ENCODE measurements around the gene MAP3K13.

MAP3K13 gene

DNA sequence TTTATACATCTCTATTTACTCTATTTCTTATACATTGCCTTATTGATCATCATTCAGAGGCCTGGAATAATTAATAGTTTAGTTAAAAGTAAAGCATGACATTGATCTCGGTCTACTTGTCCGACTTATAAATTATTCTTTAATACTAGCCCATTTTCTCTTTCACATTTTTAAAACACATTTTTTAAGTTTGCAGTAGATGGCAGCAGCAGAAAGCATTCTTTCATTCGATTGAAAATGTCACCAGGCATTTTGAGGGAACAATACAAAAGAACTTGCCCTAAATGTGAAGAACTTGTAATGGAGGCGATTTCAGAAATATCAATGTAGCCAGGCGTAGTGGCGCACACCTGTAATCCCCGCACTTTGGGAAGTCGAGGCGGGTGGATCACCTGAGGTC, 15.5 kb upstream of the MAP3K13 start:
- TF ChIP-seq, protein P1, sequence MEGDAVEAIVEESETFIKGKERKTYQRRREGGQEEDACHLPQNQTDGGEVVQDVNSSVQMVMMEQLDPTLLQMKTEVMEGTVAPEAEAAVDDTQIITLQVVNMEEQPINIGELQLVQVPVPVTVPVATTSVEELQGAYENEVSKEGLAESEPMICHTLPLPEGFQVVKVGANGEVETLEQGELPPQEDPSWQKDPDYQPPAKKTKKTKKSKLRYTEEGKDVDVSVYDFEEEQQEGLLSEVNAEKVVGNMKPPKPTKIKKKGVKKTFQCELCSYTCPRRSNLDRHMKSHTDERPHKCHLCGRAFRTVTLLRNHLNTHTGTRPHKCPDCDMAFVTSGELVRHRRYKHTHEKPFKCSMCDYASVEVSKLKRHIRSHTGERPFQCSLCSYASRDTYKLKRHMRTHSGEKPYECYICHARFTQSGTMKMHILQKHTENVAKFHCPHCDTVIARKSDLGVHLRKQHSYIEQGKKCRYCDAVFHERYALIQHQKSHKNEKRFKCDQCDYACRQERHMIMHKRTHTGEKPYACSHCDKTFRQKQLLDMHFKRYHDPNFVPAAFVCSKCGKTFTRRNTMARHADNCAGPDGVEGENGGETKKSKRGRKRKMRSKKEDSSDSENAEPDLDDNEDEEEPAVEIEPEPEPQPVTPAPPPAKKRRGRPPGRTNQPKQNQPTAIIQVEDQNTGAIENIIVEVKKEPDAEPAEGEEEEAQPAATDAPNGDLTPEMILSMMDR (IDR thresholded peaks at IDR 0.05) = no peak
- H3K4me3 Mint-ChIP-seq = no peak overlapping the region

DNA sequence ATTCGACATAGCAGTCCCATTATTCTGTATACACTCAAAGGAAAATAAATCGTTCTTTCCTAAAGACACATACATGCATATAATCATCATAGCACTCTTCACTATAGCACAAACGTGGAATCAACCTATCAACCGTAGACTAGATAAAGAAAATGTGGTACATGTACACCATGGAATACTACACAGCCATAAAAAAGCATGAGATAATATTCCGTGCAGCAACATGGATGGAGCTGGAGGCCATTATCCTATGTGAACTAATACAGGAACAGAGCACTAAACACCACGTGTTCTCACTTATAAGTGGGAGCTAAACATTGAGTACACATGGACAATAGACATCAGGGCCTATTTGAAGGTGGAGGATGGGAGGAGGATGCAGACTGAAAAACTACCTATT, 12.1 kb upstream of the MAP3K13 start:
- no peak overlapping the region for H3K4me3 Mint-ChIP-seq

More for the DNA sequence above, 15.5 kb upstream of the MAP3K13 start:
- DNase-seq = no peak
- Mint-ChIP-seq H3K36me3 (ENCODE audit: low read depth) (no peaks in the 10 kb centered on the region), H3K27ac (no peak overlapping the region), H3K27me3 (ENCODE audit: low read depth, poor library complexity) (peaks cover 9% of the 10 kb centered on the region), H3K9me3 (peaks cover 5% of the 10 kb centered on the region), H3K4me1 (no peaks in the 10 kb centered on the region)

DNA sequence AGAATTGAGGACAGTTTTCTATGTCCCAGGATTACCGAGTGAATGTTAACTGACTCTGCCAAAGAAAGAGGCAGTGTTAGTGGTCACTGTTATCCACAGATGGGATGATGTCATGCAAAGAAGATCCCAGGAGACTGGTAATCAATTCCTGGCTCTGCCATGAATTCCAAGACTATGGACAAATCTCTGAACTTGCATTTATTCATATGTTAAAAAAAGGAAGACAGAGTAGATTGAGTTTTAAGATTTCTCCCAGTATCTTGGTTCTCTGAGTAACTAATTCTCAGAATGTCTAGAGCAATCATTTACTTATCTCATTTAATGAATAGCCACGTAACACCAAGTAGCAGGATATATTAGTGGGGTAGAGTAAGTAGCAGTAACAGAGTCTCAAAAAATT, 11.5 kb upstream of the MAP3K13 start:
- no peaks in the 10 kb centered on the region for H3K36me3 Mint-ChIP-seq (ENCODE audit: low read depth)
- H3K27me3 Mint-ChIP-seq (ENCODE audit: low read depth, poor library complexity) = peaks cover 8% of the 10 kb centered on the region
- H3K4me1 Mint-ChIP-seq = no peaks in the 10 kb centered on the region
- no peak overlapping the region for H3K4me3 Mint-ChIP-seq
- no peaks in the 10 kb centered on the region for H3K9me3 Mint-ChIP-seq
- H3K27ac Mint-ChIP-seq = no peak overlapping the region
- TF ChIP-seq, protein P1 (IDR thresholded peaks at IDR 0.05) = no peak
- DNase-seq = no peak

More for the DNA sequence above, 12.1 kb upstream of the MAP3K13 start:
- peaks cover 4% of the 10 kb centered on the region for H3K9me3 Mint-ChIP-seq
- peaks cover 12% of the 10 kb centered on the region for H3K27me3 Mint-ChIP-seq (ENCODE audit: low read depth, poor library complexity)
- no peaks in the 10 kb centered on the region for H3K36me3 Mint-ChIP-seq (ENCODE audit: low read depth)
- H3K27ac Mint-ChIP-seq = no peak overlapping the region
- no peak for DNase-seq
- H3K4me1 Mint-ChIP-seq = no peaks in the 10 kb centered on the region
- TF ChIP-seq, protein P1 (IDR thresholded peaks at IDR 0.05) = no peak

DNA sequence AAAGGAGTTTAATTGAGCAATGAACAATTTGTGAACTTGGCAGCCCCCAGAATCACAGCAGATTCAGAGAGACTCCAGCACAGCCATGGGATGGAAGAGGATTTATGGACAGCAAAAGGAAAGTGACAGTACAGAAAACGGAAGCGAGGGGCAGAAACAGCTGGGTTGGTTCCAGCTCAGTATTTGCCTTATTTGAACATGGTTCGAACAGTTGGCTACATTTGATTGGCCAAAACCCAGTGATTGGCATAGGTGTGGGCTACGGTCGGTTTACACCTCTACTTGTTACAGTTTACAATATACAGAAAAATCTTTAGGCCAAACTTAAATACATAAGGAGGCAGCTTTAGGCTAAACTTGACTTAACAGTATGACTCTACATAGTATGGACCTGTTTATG, 9.7 kb upstream of the MAP3K13 start:
- Mint-ChIP-seq H3K4me3 (no peak overlapping the region), H3K9me3 (no peaks in the 10 kb centered on the region), H3K36me3 (ENCODE audit: low read depth) (no peaks in the 10 kb centered on the region), H3K27ac (no peak overlapping the region), H3K4me1 (no peaks in the 10 kb centered on the region), H3K27me3 (ENCODE audit: low read depth, poor library complexity) (peaks cover 26% of the 10 kb centered on the region)
- TF ChIP-seq, protein P1 (IDR thresholded peaks at IDR 0.05) = no peak
- DNase-seq = no peak

DNA sequence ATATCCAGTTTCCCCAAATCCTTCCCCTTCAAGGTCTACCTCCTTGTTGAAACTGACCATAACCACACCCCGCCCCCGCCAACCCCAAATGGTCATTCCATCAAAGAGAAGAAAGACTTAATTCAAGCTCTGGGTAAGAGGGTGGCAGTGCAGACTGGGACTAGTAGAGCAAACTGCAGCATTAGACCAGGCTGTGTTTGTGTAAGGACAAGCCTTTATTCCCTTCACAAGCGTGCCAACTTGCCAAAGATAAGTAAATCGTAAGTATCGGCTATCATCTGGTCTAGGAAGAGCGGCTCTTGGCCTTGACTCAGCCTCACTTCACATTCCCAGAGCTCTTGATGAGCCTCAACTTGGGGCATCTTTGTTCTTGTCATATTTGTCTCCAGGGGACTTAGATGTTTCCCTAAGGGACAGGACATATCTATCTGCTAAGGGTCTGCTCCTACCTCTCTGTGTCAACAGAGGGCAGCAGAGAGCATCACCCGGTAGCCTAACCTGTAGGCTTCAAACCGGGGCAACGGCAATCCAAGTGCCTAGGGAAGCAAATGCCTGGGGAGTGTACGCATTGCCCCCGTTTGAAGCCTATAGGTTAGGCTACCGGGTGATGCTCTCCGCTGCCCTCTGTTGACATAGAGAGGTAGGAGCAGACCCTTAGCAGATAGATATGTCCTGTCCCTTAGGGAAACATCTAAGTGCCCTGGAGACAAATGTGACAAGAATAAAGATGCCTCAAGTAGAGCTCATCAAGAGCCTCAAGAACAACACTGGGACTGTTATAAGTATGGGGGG, 8.9 kb upstream of the MAP3K13 start:
- TF ChIP-seq, protein P1 (IDR thresholded peaks at IDR 0.05) = peak; percentile 63
- H3K27me3 Mint-ChIP-seq (ENCODE audit: low read depth, poor library complexity) = peaks cover 29% of the 10 kb centered on the region
- H3K4me3 Mint-ChIP-seq = no peak overlapping the region
- no peak overlapping the region for H3K27ac Mint-ChIP-seq
- H3K4me1 Mint-ChIP-seq = no peaks in the 10 kb centered on the region
- peak; percentile 79 for DNase-seq
- H3K9me3 Mint-ChIP-seq = no peaks in the 10 kb centered on the region
- no peaks in the 10 kb centered on the region for H3K36me3 Mint-ChIP-seq (ENCODE audit: low read depth)

DNA sequence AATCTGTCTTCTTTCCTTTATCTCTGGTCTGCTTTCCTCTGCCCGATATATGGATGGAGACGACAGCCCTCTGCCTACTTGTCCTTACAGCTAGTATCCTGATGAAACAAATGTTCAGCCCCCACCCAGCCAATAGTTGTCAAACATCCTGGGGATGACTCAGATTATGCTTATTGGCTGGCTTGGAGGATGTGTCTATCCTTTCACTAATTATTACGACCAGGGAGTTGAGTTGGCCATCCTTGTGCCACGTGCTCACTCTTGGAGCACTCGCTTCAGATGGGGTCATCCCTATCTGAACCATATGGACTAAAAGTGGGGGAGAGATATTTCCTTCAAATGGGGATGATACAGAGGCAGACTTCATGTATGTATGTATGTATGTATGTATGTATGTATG, 6.4 kb upstream of the MAP3K13 start:
- no peaks in the 10 kb centered on the region for H3K9me3 Mint-ChIP-seq
- peaks cover 39% of the 10 kb centered on the region for H3K27me3 Mint-ChIP-seq (ENCODE audit: low read depth, poor library complexity)
- no peak for DNase-seq
- no peaks in the 10 kb centered on the region for H3K36me3 Mint-ChIP-seq (ENCODE audit: low read depth)
- H3K4me3 Mint-ChIP-seq = no peak overlapping the region
- no peaks in the 10 kb centered on the region for H3K4me1 Mint-ChIP-seq
- H3K27ac Mint-ChIP-seq = no peak overlapping the region
- TF ChIP-seq, protein P1 (IDR thresholded peaks at IDR 0.05) = no peak
